HCT116 (cell line): ENCODE data around the gene KMO.

ENCODE experiments used
- EZH2 ChIP-seq: fragments of 200-600 bp; sonication (generic); IDR thresholded peaks from 2 replicates; pipeline ENCODE4 v1.6.1; 2017; ENCODE audit warnings: antibody characterized with exemption, mixed run types
- EZH2phosphoT487 ChIP-seq: fragments of 200-600 bp; IDR thresholded peaks from 2 replicates; pipeline ENCODE4 v1.6.1; 2018; ENCODE audit warnings: antibody characterized with exemption, borderline replicate concordance
- POLR2A ChIP-seq: IDR thresholded peaks from 2 replicates; pipeline ENCODE4 v1.7.0; 2011; ENCODE audit warnings: borderline replicate concordance; ENCODE audit not compliant: insufficient read depth, insufficient read length; ENCODE audit errors: extremely low read depth
- POLR2AphosphoS5 ChIP-seq: IDR thresholded peaks from 2 replicates; pipeline ENCODE4 v1.6.1; 2011; ENCODE audit warnings: mild to moderate bottlenecking, low read depth, low read length, moderate library complexity
- SP1 ChIP-seq: IDR thresholded peaks from 2 replicates; pipeline ENCODE4 v1.6.1; 2012; ENCODE audit warnings: low read depth
- TCF7L2 ChIP-seq: IDR thresholded peaks from 2 replicates; pipeline ENCODE4 v1.7.0; 2011; ENCODE audit warnings: borderline replicate concordance, inconsistent platforms; ENCODE audit not compliant: insufficient read depth, insufficient read length; ENCODE audit errors: extremely low read depth
- YY1 ChIP-seq: IDR thresholded peaks from 2 replicates; pipeline ENCODE4 v1.6.1; 2011; ENCODE audit warnings: low read length, low read depth, moderate library complexity, mild to moderate bottlenecking; ENCODE audit not compliant: insufficient replicate concordance; ENCODE audit errors: extremely low read depth
- ZNF274 ChIP-seq: fragments of 200-500 bp; sonication (Bioruptor generic); IDR thresholded peaks from 2 replicates; pipeline ENCODE4 v1.6.1; 2014; ENCODE audit warnings: mild to moderate bottlenecking, low read depth, low read length, inconsistent platforms
- TF ChIP-seq, protein P1 (sequence below), 3 experiments: fragments of 200-600 bp in 1 of 3; sonication (generic) in 1 of 3; IDR thresholded peaks in 2 of 3; conservative IDR thresholded peaks in 1 of 3; 2 replicates each; pipeline ENCODE4 v1.5.1; 2012 to 2017; ENCODE audit warnings: low read depth in 2 of 3, low read length in 2 of 3, antibody characterized with exemption in 1 of 3, borderline replicate concordance in 1 of 3, control low read depth in 1 of 3, mild to moderate bottlenecking in 1 of 3, mixed read lengths in 1 of 3, mixed run types in 1 of 3, moderate library complexity in 1 of 3; ENCODE audit not compliant: insufficient read depth in 1 of 3
- TF ChIP-seq, protein P2 (sequence below): IDR thresholded peaks from 2 replicates; pipeline ENCODE4 v1.6.1; 2012; ENCODE audit warnings: low read depth

DNA sequence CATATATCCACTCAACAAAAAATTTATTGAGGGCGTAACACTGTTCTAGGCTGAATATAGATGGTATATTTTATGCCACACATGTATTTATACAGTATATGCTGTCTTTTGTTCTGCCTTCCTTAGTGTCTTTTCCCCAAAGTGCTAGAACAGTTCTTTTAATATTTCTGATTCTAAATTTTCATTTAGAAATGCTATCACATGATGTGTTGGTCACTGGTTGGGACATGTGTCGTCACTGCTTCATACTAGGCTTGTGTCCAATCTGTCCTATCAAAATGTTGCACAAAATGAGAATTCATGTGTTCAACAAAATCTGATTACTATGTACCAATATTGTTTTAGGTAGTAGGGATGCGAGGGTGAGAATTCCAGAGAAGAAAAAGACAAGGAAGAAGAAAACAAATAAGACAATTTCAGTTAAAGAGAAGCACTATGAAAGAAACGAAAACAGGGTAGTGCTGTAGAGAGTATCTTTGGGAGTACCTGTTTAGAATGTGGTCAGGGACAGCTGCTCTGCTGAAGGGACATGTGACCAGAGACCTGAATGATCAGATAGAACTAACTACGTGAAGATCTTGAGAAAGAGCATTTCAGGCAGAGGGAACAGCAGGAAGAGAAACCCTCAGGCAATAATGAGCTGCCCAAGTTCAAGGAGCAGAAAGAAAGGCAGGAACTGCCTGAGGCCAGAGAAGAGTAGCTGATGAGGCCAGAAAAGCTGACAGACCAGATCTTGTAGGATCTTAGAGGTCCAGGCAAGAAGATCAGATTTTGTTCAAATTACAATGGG lies 1.3 kb downstream of the KMO start:
- TF ChIP-seq EZH2 (no peak), EZH2phosphoT487 (no peak), POLR2A (no peak), POLR2AphosphoS5 (no peak), YY1 (no peak), SP1 (no peak), TCF7L2 (no peak), ZNF274 (no peak)
- TF ChIP-seq, protein P1, sequence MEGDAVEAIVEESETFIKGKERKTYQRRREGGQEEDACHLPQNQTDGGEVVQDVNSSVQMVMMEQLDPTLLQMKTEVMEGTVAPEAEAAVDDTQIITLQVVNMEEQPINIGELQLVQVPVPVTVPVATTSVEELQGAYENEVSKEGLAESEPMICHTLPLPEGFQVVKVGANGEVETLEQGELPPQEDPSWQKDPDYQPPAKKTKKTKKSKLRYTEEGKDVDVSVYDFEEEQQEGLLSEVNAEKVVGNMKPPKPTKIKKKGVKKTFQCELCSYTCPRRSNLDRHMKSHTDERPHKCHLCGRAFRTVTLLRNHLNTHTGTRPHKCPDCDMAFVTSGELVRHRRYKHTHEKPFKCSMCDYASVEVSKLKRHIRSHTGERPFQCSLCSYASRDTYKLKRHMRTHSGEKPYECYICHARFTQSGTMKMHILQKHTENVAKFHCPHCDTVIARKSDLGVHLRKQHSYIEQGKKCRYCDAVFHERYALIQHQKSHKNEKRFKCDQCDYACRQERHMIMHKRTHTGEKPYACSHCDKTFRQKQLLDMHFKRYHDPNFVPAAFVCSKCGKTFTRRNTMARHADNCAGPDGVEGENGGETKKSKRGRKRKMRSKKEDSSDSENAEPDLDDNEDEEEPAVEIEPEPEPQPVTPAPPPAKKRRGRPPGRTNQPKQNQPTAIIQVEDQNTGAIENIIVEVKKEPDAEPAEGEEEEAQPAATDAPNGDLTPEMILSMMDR (IDR thresholded peaks at IDR 0.05 in 2 of 3, conservative IDR thresholded peaks at IDR 0.05 in 1 of 3; ENCODE audit: borderline replicate concordance in 1 of 3, insufficient read depth in 1 of 3, low read depth in 2 of 3, low read length in 2 of 3), result no peak
- TF ChIP-seq, protein P2, sequence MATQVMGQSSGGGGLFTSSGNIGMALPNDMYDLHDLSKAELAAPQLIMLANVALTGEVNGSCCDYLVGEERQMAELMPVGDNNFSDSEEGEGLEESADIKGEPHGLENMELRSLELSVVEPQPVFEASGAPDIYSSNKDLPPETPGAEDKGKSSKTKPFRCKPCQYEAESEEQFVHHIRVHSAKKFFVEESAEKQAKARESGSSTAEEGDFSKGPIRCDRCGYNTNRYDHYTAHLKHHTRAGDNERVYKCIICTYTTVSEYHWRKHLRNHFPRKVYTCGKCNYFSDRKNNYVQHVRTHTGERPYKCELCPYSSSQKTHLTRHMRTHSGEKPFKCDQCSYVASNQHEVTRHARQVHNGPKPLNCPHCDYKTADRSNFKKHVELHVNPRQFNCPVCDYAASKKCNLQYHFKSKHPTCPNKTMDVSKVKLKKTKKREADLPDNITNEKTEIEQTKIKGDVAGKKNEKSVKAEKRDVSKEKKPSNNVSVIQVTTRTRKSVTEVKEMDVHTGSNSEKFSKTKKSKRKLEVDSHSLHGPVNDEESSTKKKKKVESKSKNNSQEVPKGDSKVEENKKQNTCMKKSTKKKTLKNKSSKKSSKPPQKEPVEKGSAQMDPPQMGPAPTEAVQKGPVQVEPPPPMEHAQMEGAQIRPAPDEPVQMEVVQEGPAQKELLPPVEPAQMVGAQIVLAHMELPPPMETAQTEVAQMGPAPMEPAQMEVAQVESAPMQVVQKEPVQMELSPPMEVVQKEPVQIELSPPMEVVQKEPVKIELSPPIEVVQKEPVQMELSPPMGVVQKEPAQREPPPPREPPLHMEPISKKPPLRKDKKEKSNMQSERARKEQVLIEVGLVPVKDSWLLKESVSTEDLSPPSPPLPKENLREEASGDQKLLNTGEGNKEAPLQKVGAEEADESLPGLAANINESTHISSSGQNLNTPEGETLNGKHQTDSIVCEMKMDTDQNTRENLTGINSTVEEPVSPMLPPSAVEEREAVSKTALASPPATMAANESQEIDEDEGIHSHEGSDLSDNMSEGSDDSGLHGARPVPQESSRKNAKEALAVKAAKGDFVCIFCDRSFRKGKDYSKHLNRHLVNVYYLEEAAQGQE, result no peak
